NOMO-1 treated with dmso at 0.1 percent for 144 hours (cell line): ENCODE results near the gene PLEKHA7.
"Not testable (repeated sequence)": the region's sequence is repeated elsewhere in the genome, so short reads cannot be mapped to it uniquely, and the experiment has no call there.

ENCODE experiments used
- DNase-seq: peaks from one replicate; lab custom pipeline; 2025; ENCODE audit not compliant: unreplicated experiment; lab: John Stamatoyannopoulos, UW

Gene PLEKHA7

GRCh38 chr11:16883174-16883573 lies 131.0 kb downstream of the PLEKHA7 start:
- no peak for DNase-seq

GRCh38 chr11:16881766-16882165 lies 132.4 kb downstream of the PLEKHA7 start:
- no peak for DNase-seq

GRCh38 chr11:16881074-16881709 lies 133.0 kb downstream of the PLEKHA7 start:
- no peak for DNase-seq

- no peak for DNase-seq
Observed at GRCh38 chr11:16880184-16880801, 133.9 kb downstream of the PLEKHA7 start.

GRCh38 chr11:16879690-16880089 lies 134.5 kb downstream of the PLEKHA7 start:
- no peak for DNase-seq

GRCh38 chr11:16876837-16877236 lies 137.4 kb downstream of the PLEKHA7 start:
- DNase-seq: no peak

GRCh38 chr11:16876053-16876752 lies 138.0 kb downstream of the PLEKHA7 start:
- DNase-seq: no peak

GRCh38 chr11:16874275-16874975 lies 139.8 kb downstream of the PLEKHA7 start:
- no peak for DNase-seq

- no peak for DNase-seq
Observed at GRCh38 chr11:16873289-16873688, 140.9 kb downstream of the PLEKHA7 start.

- no peak for DNase-seq
Observed at GRCh38 chr11:16871368-16871767, 142.8 kb downstream of the PLEKHA7 start.

- DNase-seq: no peak
Observed at GRCh38 chr11:16867097-16867496, 147.1 kb downstream of the PLEKHA7 start.

- DNase-seq: not testable (repeated sequence)
Observed at GRCh38 chr11:16864428-16864827, 149.8 kb downstream of the PLEKHA7 start.

GRCh38 chr11:16863389-16863788 lies 150.8 kb downstream of the PLEKHA7 start:
- no peak for DNase-seq

GRCh38 chr11:16862726-16863125 lies 151.5 kb downstream of the PLEKHA7 start:
- DNase-seq: no peak

GRCh38 chr11:16861862-16862261 lies 152.4 kb downstream of the PLEKHA7 start:
- no peak for DNase-seq

- no peak for DNase-seq
Observed at GRCh38 chr11:16860617-16861016, 153.6 kb downstream of the PLEKHA7 start.

GRCh38 chr11:16859651-16860050 lies 154.6 kb downstream of the PLEKHA7 start:
- no peak for DNase-seq

- no peak for DNase-seq
Observed at GRCh38 chr11:16857186-16857585, 157.0 kb downstream of the PLEKHA7 start.

- no peak for DNase-seq
Observed at GRCh38 chr11:16856022-16856471, 158.2 kb downstream of the PLEKHA7 start.

GRCh38 chr11:16854979-16855378 lies 159.2 kb downstream of the PLEKHA7 start:
- no peak for DNase-seq

- DNase-seq: no peak
Observed at GRCh38 chr11:16853859-16854258, 160.4 kb downstream of the PLEKHA7 start.

- no peak for DNase-seq
Observed at GRCh38 chr11:16853266-16853665, 160.9 kb downstream of the PLEKHA7 start.
